Fibroblast of lung (primary cell): ENCODE results near the gene GLP2R.

Experiments
- EZH2 ChIP-seq: IDR thresholded peaks from 2 replicates; pipeline ENCODE4 v1.5.1; 2012; ENCODE audit warnings: low read length, control low read depth, mild to moderate bottlenecking; ENCODE audit errors: missing control alignments
- TF ChIP-seq, protein P1 (sequence below), 2 donors: IDR thresholded peaks in 1 of 2; conservative IDR thresholded peaks in 1 of 2; 1 replicate in 1 of 2; 2 replicates in 1 of 2; pipeline ENCODE4 v1.5.1; 2011 to 2012; ENCODE audit warnings: low read length in 2 of 2, control low read depth in 1 of 2, inconsistent platforms in 1 of 2, low read depth in 1 of 2, mild to moderate bottlenecking in 1 of 2

DNA sequence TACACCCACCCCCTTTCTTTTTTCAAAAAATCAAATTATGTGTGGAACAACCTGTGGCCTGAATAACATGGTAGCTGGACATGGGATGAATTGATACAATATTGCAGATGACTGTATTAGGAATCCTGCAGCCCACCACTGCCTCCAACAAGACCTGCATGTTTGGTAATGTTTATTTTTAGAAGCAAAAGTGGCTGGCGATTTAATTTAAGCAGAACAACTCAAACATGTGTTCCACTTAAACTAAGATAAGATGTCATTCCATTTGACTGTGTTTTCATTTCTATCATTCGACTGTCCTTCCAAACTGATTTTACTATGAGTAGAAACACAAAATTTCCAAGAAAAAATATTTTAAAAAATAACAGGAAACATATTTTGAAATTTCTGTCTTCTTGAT, 24.2 kb upstream of the GLP2R start:
- TF ChIP-seq, protein P1, sequence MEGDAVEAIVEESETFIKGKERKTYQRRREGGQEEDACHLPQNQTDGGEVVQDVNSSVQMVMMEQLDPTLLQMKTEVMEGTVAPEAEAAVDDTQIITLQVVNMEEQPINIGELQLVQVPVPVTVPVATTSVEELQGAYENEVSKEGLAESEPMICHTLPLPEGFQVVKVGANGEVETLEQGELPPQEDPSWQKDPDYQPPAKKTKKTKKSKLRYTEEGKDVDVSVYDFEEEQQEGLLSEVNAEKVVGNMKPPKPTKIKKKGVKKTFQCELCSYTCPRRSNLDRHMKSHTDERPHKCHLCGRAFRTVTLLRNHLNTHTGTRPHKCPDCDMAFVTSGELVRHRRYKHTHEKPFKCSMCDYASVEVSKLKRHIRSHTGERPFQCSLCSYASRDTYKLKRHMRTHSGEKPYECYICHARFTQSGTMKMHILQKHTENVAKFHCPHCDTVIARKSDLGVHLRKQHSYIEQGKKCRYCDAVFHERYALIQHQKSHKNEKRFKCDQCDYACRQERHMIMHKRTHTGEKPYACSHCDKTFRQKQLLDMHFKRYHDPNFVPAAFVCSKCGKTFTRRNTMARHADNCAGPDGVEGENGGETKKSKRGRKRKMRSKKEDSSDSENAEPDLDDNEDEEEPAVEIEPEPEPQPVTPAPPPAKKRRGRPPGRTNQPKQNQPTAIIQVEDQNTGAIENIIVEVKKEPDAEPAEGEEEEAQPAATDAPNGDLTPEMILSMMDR (conservative IDR thresholded peaks at IDR 0.05 in 1 of 2, IDR thresholded peaks at IDR 0.05 in 1 of 2; ENCODE audit: low read depth in 1 of 2, low read length in 2 of 2) = no peak
- no peak for TF ChIP-seq EZH2
